ENCODE measurements around the gene GPALPP1. TPM values are rescaled to one million over a fixed set of nuclear protein-coding genes. Genes with fewer than 3 reads are reported as not detected.

GPALPP1 gene
- polyA plus RNA-seq, 1 experiment, result 30.0 TPM

DNA sequence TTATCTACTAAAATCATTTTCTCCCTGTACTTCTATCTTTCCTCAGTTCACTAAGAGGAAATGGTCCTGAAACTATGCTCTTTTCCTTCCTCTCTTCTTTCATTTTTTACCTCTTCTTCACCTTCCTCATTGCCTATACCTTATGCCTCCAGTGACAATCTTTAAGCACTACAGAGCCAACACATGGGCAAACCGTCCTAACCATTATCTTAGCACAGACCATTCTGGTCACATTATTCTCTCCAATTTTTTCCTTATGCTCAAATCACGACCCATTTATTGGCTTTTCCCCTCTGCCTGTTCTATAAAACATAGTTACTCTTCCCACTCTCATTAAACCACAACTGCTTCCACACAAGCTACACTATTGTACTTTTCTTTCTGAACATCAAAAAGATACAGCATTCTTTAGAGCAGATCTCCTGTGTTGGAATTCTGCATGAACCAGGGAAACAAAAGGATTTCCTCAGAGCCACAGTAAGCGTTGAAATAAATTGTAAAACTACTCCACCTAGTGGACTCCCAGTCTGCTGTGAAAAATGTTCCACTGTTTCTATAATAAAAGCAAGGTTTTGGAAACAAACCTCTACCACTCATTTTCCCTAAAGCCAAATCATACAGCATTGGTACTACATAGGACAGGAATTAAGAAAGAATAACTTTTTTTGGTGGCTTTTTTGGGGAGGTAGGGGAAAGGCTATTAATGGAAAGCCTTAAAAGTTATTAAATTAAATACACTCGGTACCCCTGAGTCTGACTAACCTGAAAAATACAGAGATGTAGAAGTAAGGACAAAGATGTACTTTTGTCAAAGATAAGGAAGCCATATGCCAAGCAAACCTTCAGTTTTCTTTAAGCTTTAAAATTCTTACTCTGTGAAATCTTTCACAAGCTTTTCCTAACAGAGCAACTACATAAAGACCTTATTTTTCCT is 19.5 kb upstream of the GPALPP1 start:
- H3K9me3 ChIP-seq (ENCODE audit: control insufficient read depth, insufficient read depth, low read length), result no peaks in the 10 kb centered on the region
- H3K27ac ChIP-seq (ENCODE audit: low read depth, low read length), result no peak overlapping the region
- TF ChIP-seq, protein P1, sequence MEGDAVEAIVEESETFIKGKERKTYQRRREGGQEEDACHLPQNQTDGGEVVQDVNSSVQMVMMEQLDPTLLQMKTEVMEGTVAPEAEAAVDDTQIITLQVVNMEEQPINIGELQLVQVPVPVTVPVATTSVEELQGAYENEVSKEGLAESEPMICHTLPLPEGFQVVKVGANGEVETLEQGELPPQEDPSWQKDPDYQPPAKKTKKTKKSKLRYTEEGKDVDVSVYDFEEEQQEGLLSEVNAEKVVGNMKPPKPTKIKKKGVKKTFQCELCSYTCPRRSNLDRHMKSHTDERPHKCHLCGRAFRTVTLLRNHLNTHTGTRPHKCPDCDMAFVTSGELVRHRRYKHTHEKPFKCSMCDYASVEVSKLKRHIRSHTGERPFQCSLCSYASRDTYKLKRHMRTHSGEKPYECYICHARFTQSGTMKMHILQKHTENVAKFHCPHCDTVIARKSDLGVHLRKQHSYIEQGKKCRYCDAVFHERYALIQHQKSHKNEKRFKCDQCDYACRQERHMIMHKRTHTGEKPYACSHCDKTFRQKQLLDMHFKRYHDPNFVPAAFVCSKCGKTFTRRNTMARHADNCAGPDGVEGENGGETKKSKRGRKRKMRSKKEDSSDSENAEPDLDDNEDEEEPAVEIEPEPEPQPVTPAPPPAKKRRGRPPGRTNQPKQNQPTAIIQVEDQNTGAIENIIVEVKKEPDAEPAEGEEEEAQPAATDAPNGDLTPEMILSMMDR (IDR thresholded peaks at IDR 0.05; ENCODE audit: low read depth, low read length), result peak; percentile 73
- CTCF ChIA-PET, result interaction anchor here (0.6 to 7.4 kb wide), 36 partner anchors 8 to 1068 kb away, joined by 3 to 129 read pairs (median 3); partner anchors contain the start of gene TSC22D1
- no peak overlapping the region for H3K4me3 ChIP-seq (ENCODE audit: low read depth, low read length)
- peak; percentile 34 for DNase-seq (ENCODE audit: low read depth, low spot score)
- no peaks in the 10 kb centered on the region for H3K27me3 ChIP-seq (ENCODE audit: control insufficient read depth, insufficient read depth, low read length)
- POLR2A ChIA-PET, result no interaction called here

- H3K27me3 ChIP-seq (ENCODE audit: control insufficient read depth, insufficient read depth, low read length), result no peaks in the 10 kb centered on the region
- no peaks in the 10 kb centered on the region for H3K9me3 ChIP-seq (ENCODE audit: control insufficient read depth, insufficient read depth, low read length)
- CTCF ChIA-PET, result interaction anchor here (1.3 to 7.4 kb wide), 6 partner anchors 9 to 1066 kb away, joined by 3 to 129 read pairs (median 6); no protein-coding TSS in a partner anchor
- POLR2A ChIA-PET, result no interaction called here
- no peak overlapping the region for H3K27ac ChIP-seq (ENCODE audit: low read depth, low read length)
- DNase-seq (ENCODE audit: low read depth, low spot score), result no peak
- TF ChIP-seq, protein P1 (IDR thresholded peaks at IDR 0.05; ENCODE audit: low read depth, low read length), result no peak
- no peak overlapping the region for H3K4me3 ChIP-seq (ENCODE audit: low read depth, low read length)
Measured at GRCh38 chr13:44971656-44972595, 17.4 kb upstream of the GPALPP1 start.

- H3K9me3 ChIP-seq (ENCODE audit: control insufficient read depth, insufficient read depth, low read length), result no peaks in the 10 kb centered on the region
- no peak for DNase-seq (ENCODE audit: low read depth, low spot score)
- ChIA-PET CTCF (interaction anchor here (0.6 to 7.4 kb wide), 23 partner anchors 10 to 1065 kb away, joined by 3 to 129 read pairs (median 4); partner anchors contain the start of gene TSC22D1), POLR2A (interaction anchor here (1.7 kb wide), 1 partner anchor 536 kb away, joined by 4 read pairs; no protein-coding TSS in a partner anchor)
- no peak overlapping the region for H3K27ac ChIP-seq (ENCODE audit: low read depth, low read length)
- no peaks in the 10 kb centered on the region for H3K27me3 ChIP-seq (ENCODE audit: control insufficient read depth, insufficient read depth, low read length)
- H3K4me3 ChIP-seq (ENCODE audit: low read depth, low read length), result no peak overlapping the region
- TF ChIP-seq, protein P1 (IDR thresholded peaks at IDR 0.05; ENCODE audit: low read depth, low read length), result peak; percentile 53
Measured at GRCh38 chr13:44972956-44973581, 16.3 kb upstream of the GPALPP1 start.

- no peak overlapping the region for H3K27ac ChIP-seq (ENCODE audit: low read depth, low read length)
- TF ChIP-seq, protein P1 (IDR thresholded peaks at IDR 0.05; ENCODE audit: low read depth, low read length), result no peak
- no peaks in the 10 kb centered on the region for H3K27me3 ChIP-seq (ENCODE audit: control insufficient read depth, insufficient read depth, low read length)
- DNase-seq (ENCODE audit: low read depth, low spot score), result no peak
- H3K4me3 ChIP-seq (ENCODE audit: low read depth, low read length), result no peak overlapping the region
- no peaks in the 10 kb centered on the region for H3K9me3 ChIP-seq (ENCODE audit: control insufficient read depth, insufficient read depth, low read length)
- ChIA-PET POLR2A (interaction anchor here (1.7 kb wide), 1 partner anchor 538 kb away, joined by 4 read pairs; no protein-coding TSS in a partner anchor), CTCF (interaction anchor here (0.6 to 7.4 kb wide), 17 partner anchors 13 to 1066 kb away, joined by 3 to 129 read pairs (median 3); partner anchors contain the start of gene TSC22D1)
Measured at GRCh38 chr13:44974056-44974793, 15.1 kb upstream of the GPALPP1 start.

Data from AG04450 (cell line).